GM23338 (cell line): Measurements from ENCODE around the gene NT5C3B. TPM values are rescaled to one million over a fixed set of nuclear protein-coding genes. Genes with fewer than 3 reads are reported as not detected.

Experiments used
- ATAC-seq: fragments of 200-7000 bp; cut with Tn5 transposase; 3 replicates; pipeline ENCODE4 v1.9.1; 2020
- DNase-seq: peaks from one replicate; pipeline ENCODE4 v3.0.0-alpha.2; 2015; ENCODE audit warnings: low spot score
- H2AFZ ChIP-seq: fragments of 200-600 bp; sonication (generic); 2 replicates; pipeline ENCODE4 v1.8.0; 2016; ENCODE audit warnings: antibody characterized with exemption, mild to moderate bottlenecking, moderate library complexity
- H3F3A ChIP-seq: fragments of 200-600 bp; sonication (generic); replicated peaks from 2 replicates; pipeline ENCODE4 v1.8.0; 2017; ENCODE audit warnings: antibody characterized with exemption, mixed run types, low read depth
- H3K27ac ChIP-seq: fragments of 200-600 bp; sonication (generic); 2 replicates; pipeline ENCODE4 v1.6.1; 2016; ENCODE audit warnings: low read depth
- H3K27me3 ChIP-seq: fragments of 200-600 bp; sonication (generic); 2 replicates; pipeline ENCODE4 v1.8.0; 2016; ENCODE audit warnings: mild to moderate bottlenecking, mixed run types, moderate library complexity; ENCODE audit not compliant: insufficient read depth
- H3K36me3 ChIP-seq: fragments of 200-600 bp; sonication (generic); 2 replicates; pipeline ENCODE4 v1.8.0; 2016; ENCODE audit warnings: mild to moderate bottlenecking; ENCODE audit not compliant: insufficient read depth
- H3K4me1 ChIP-seq: fragments of 200-600 bp; sonication (generic); 2 replicates; pipeline ENCODE4 v1.8.0; 2016; ENCODE audit warnings: mild to moderate bottlenecking, moderate library complexity; ENCODE audit not compliant: insufficient read depth
- H3K4me2 ChIP-seq: fragments of 200-600 bp; sonication (generic); 2 replicates; pipeline ENCODE4 v1.7.1; 2017; ENCODE audit warnings: mixed run types
- H3K4me3 ChIP-seq: fragments of 200-600 bp; sonication (generic); 2 replicates; pipeline ENCODE4 v1.6.1; 2016; ENCODE audit warnings: mixed run types
- H3K79me2 ChIP-seq: fragments of 200-600 bp; sonication (generic); replicated peaks from 2 replicates; pipeline ENCODE4 v1.8.0; 2017; ENCODE audit warnings: mild to moderate bottlenecking; ENCODE audit not compliant: insufficient read depth
- H3K9me2 ChIP-seq: fragments of 200-600 bp; sonication (generic); 2 replicates; pipeline ENCODE4 v1.8.0; 2017; ENCODE audit not compliant: insufficient read depth
- H4K20me1 ChIP-seq: fragments of 200-600 bp; sonication (generic); replicated peaks from 2 replicates; pipeline ENCODE4 v1.8.0; 2017; ENCODE audit warnings: mild to moderate bottlenecking; ENCODE audit not compliant: insufficient read depth
- H3K27ac Mint-ChIP-seq: 2 replicates; pipeline ENCODE4 v1.8.0; 2020; ENCODE audit warnings: inconsistent platforms, mild to moderate bottlenecking, moderate library complexity, mixed read lengths
- H3K27me3 Mint-ChIP-seq: 3 replicates; pipeline ENCODE4 v1.8.0; 2022; ENCODE audit warnings: low read depth, mild to moderate bottlenecking, moderate library complexity, mixed read lengths, inconsistent platforms; ENCODE audit not compliant: insufficient read depth, poor library complexity
- H3K36me3 Mint-ChIP-seq: 3 replicates; pipeline ENCODE4 v1.8.0; 2021; ENCODE audit warnings: low read depth, mild to moderate bottlenecking, inconsistent platforms, moderate library complexity, mixed read lengths
- H3K4me1 Mint-ChIP-seq: 3 replicates; pipeline ENCODE4 v1.8.0; 2020; ENCODE audit warnings: mild to moderate bottlenecking, inconsistent platforms, mixed read lengths
- H3K4me3 Mint-ChIP-seq: 3 replicates; pipeline ENCODE4 v1.8.0; 2021; ENCODE audit warnings: moderate library complexity, mild to moderate bottlenecking, inconsistent platforms, mixed read lengths
- H3K9me3 Mint-ChIP-seq: 3 replicates; pipeline ENCODE4 v1.8.0; 2020; ENCODE audit warnings: moderate library complexity, mild to moderate bottlenecking, inconsistent platforms, mixed read lengths
- CTCF ChIP-seq, 2 experiments: fragments of 200-600 bp in 1 of 2; sonication (generic) in 1 of 2; conservative IDR thresholded peaks; 2 replicates each; pipeline versions ENCODE4 v1.5.1 to v1.6.1; 2016 to 2017; ENCODE audit warnings: antibody characterized with exemption in 2 of 2, low read depth in 2 of 2, mild to moderate bottlenecking in 2 of 2, moderate library complexity in 1 of 2
- STAT1 ChIP-seq: IDR thresholded peaks from one replicate; pipeline ENCODE4 v1.6.1; 2016; ENCODE audit warnings: antibody characterized with exemption; ENCODE audit not compliant: unreplicated experiment
- ZNF331 ChIP-seq: fragments of 250-450 bp; sonication (Bioruptor Pico); IDR thresholded peaks from 2 replicates; pipeline ENCODE4 v1.5.0; 2020; ENCODE audit warnings: low read depth, mild to moderate bottlenecking, moderate library complexity
- ZNF462 ChIP-seq: fragments of 250-450 bp; sonication (Bioruptor Pico); IDR thresholded peaks from 2 replicates; pipeline ENCODE4 v1.5.0; 2020; ENCODE audit warnings: mild to moderate bottlenecking, moderate library complexity
- polyA plus RNA-seq: library from polyadenylated mRNA; unstranded; fragments of >200 nt; fragmentation: Nextera tagmentation; extraction: Ambion mirVana; gene quantifications from 2 replicates; pipeline ENCODE4 v1.2.1, GENCODE V29; 2016
- total RNA-seq: library from RNA; depleted of rRNA; stranded (reverse); fragments of >200 nt; shearing (Covaris generic); gene quantifications from 2 replicates; pipeline ENCODE4 v1.2.3, GENCODE V29; 2014

NT5C3B gene
- total and polyA plus RNA-seq, 2 experiments from 2014 or later: 58.2 to 78.3 TPM

- TF ChIP-seq ZNF331 (CRISPR knock-in tag) (no peak), CTCF (conservative IDR thresholded peaks at IDR 0.05; ENCODE audit: low read depth in 2 of 2) (no peak)
Measured at GRCh38 chr17:41849251-41849990, 13.4 kb upstream of the NT5C3B start (continued).

- no peak overlapping the region for H3K4me3 ChIP-seq
- no peaks in the 10 kb centered on the region for H3K27me3 Mint-ChIP-seq
- no peaks in the 10 kb centered on the region for H3K9me3 Mint-ChIP-seq
- peaks cover 9% of the 10 kb centered on the region; the same call in 2 of the 3 replicates for H3K36me3 Mint-ChIP-seq
- ATAC-seq (no peak), DNase-seq (no peak)
- H3K4me1 ChIP-seq: no peaks in the 10 kb centered on the region
- H3K27ac Mint-ChIP-seq: no peak overlapping the region
- H3K4me2 ChIP-seq: no peak overlapping the region
- H3K36me3 ChIP-seq: no peaks in the 10 kb centered on the region; the same call in 1 of the 2 replicates
- peaks cover 48% of the 10 kb centered on the region for H3K79me2 ChIP-seq
- H3F3A ChIP-seq: 0 out of 2 replicates have a peak, but pooled peaks cover 5% of the 10 kb centered on the region
- no peaks in the 10 kb centered on the region for H3K27me3 ChIP-seq
- H3K4me1 Mint-ChIP-seq: no peaks in the 10 kb centered on the region
- H3K9me2 ChIP-seq: no peaks in the 10 kb centered on the region
- peaks cover 11% of the 10 kb centered on the region for H4K20me1 ChIP-seq
- H2AFZ ChIP-seq: no peak overlapping the region
- TF ChIP-seq ZNF462 (CRISPR knock-in tag) (no peak), STAT1 (no peak), CTCF (conservative IDR thresholded peaks at IDR 0.05; ENCODE audit: low read depth in 2 of 2) (no peak)
- no peak overlapping the region for H3K4me3 Mint-ChIP-seq
- H3K27ac ChIP-seq: no peak overlapping the region
Measured at GRCh38 chr17:41848788-41849187, 12.8 kb upstream of the NT5C3B start.
